CD1c-positive myeloid dendritic cell (primary cell): ENCODE measurements around the gene BMS1.
"Not testable (repeated sequence)": the region's sequence is repeated elsewhere in the genome, so short reads cannot be mapped to it uniquely, and the experiment has no call there.

ENCODE experiments used
- DNase-seq: peaks from one replicate; pipeline ENCODE4 v3.0.0-alpha.2; 2016; ENCODE audit errors: extremely low spot score

BMS1 gene

GRCh38 chr10:42795701-42796100 is 13.1 kb downstream of the BMS1 start:
- no peak for DNase-seq

- DNase-seq = no peak
Measured at GRCh38 chr10:42801135-42801534, 18.5 kb downstream of the BMS1 start.

GRCh38 chr10:42802876-42803275 is 20.3 kb downstream of the BMS1 start:
- no peak for DNase-seq

GRCh38 chr10:42809676-42810075 is 27.1 kb downstream of the BMS1 start:
- no peak for DNase-seq

- DNase-seq = no peak
Measured at GRCh38 chr10:42812028-42812427, 29.4 kb downstream of the BMS1 start.

GRCh38 chr10:42813989-42814687 is 31.5 kb downstream of the BMS1 start:
- DNase-seq = not testable (repeated sequence)

GRCh38 chr10:42816334-42816733 is 33.7 kb downstream of the BMS1 start:
- DNase-seq = not testable (repeated sequence)

GRCh38 chr10:42816912-42817311 is 34.3 kb downstream of the BMS1 start:
- DNase-seq = no peak

- not testable (repeated sequence) for DNase-seq
Measured at GRCh38 chr10:42817417-42817816, 34.8 kb downstream of the BMS1 start.

- DNase-seq = not testable (repeated sequence)
Measured at GRCh38 chr10:42826759-42827158, 44.2 kb downstream of the BMS1 start.

GRCh38 chr10:42827201-42827600 is 44.6 kb downstream of the BMS1 start:
- DNase-seq = no peak

- DNase-seq = not testable (repeated sequence)
Measured at GRCh38 chr10:42828391-42828790, 45.8 kb downstream of the BMS1 start.

- DNase-seq = no peak
Measured at GRCh38 chr10:42830237-42830636, 47.6 kb downstream of the BMS1 start.

- DNase-seq = no peak
Measured at GRCh38 chr10:42836096-42836495, 53.5 kb downstream of the BMS1 start.

GRCh38 chr10:42836771-42837468 is 54.3 kb downstream of the BMS1 start:
- DNase-seq = no peak

GRCh38 chr10:42844810-42845209 is 62.2 kb downstream of the BMS1 start:
- DNase-seq = not testable (repeated sequence)

GRCh38 chr10:42847261-42847660 is 64.7 kb downstream of the BMS1 start:
- DNase-seq = not testable (repeated sequence)

- DNase-seq = no peak
Measured at GRCh38 chr10:42850931-42851330, 68.3 kb downstream of the BMS1 start.

- no peak for DNase-seq
Measured at GRCh38 chr10:42859256-42859655, 76.7 kb downstream of the BMS1 start.

- DNase-seq = not testable (repeated sequence)
Measured at GRCh38 chr10:42860016-42860415, 77.4 kb downstream of the BMS1 start.

GRCh38 chr10:42862801-42863200 is 80.2 kb downstream of the BMS1 start:
- DNase-seq = not testable (repeated sequence)

GRCh38 chr10:42864575-42864974 is 82.0 kb downstream of the BMS1 start:
- DNase-seq = peak; percentile 61

GRCh38 chr10:42865716-42866114 is 83.1 kb downstream of the BMS1 start:
- no peak for DNase-seq
